ENCODE results near the gene EVL.

Gene EVL

DNA sequence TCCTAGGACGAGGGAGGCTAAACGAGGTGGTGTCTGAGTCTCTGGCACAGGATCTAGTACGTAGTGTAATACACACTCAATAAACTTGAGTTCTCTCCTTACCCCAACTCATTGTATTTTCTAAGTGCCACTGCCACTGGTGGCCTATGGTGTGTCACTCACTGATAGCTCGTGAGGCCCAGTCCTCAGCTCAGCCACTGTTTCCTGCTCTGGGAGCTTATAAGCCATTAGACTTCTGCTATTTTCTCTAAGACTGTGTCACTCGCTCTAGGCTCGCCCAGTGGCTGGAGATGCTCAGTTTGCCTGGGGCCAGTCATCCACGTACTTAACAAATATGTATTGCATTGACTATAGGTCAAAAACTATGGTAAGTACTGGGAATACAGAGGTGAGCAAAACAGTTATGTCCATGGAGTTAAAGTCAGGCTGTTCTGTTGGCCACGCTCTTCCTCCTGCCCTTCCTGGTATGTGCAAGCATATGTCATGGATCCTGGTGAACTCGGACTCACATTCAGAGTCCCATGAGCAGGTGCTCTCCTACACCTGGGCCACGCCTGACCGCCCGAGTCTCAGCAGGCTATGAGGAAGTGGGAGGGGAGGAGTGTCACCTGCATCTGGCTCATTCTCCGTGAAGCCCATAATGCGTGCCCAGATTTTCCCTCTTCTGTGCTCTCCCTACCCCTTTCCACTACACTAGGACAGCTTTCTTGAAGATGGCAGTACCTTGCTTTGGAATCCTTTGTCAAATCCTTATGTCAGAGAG, 52.6 kb downstream of the EVL start:
- H3K27ac ChIP-seq (replicated peaks): no peak overlapping the region
- no peak for DNase-seq (ENCODE audit: low read depth in 1 of 2, low spot score in 1 of 2)
- no peaks in the 10 kb centered on the region for H3K27me3 ChIP-seq (ENCODE audit: insufficient read depth, poor library complexity, severe bottlenecking)
- no peak for TF ChIP-seq GABPA (IDR thresholded peaks at IDR 0.05; ENCODE audit: low read depth)
- TF ChIP-seq, protein P1, sequence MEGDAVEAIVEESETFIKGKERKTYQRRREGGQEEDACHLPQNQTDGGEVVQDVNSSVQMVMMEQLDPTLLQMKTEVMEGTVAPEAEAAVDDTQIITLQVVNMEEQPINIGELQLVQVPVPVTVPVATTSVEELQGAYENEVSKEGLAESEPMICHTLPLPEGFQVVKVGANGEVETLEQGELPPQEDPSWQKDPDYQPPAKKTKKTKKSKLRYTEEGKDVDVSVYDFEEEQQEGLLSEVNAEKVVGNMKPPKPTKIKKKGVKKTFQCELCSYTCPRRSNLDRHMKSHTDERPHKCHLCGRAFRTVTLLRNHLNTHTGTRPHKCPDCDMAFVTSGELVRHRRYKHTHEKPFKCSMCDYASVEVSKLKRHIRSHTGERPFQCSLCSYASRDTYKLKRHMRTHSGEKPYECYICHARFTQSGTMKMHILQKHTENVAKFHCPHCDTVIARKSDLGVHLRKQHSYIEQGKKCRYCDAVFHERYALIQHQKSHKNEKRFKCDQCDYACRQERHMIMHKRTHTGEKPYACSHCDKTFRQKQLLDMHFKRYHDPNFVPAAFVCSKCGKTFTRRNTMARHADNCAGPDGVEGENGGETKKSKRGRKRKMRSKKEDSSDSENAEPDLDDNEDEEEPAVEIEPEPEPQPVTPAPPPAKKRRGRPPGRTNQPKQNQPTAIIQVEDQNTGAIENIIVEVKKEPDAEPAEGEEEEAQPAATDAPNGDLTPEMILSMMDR (IDR thresholded peaks at IDR 0.05; ENCODE audit: insufficient read depth, low read length): no peak
- TF ChIP-seq SPI1 (IDR thresholded peaks at IDR 0.05; ENCODE audit: borderline replicate concordance, low read depth): peak; percentile 8; the same call in 1 of the 2 replicates
- TF ChIP-seq, protein P2, sequence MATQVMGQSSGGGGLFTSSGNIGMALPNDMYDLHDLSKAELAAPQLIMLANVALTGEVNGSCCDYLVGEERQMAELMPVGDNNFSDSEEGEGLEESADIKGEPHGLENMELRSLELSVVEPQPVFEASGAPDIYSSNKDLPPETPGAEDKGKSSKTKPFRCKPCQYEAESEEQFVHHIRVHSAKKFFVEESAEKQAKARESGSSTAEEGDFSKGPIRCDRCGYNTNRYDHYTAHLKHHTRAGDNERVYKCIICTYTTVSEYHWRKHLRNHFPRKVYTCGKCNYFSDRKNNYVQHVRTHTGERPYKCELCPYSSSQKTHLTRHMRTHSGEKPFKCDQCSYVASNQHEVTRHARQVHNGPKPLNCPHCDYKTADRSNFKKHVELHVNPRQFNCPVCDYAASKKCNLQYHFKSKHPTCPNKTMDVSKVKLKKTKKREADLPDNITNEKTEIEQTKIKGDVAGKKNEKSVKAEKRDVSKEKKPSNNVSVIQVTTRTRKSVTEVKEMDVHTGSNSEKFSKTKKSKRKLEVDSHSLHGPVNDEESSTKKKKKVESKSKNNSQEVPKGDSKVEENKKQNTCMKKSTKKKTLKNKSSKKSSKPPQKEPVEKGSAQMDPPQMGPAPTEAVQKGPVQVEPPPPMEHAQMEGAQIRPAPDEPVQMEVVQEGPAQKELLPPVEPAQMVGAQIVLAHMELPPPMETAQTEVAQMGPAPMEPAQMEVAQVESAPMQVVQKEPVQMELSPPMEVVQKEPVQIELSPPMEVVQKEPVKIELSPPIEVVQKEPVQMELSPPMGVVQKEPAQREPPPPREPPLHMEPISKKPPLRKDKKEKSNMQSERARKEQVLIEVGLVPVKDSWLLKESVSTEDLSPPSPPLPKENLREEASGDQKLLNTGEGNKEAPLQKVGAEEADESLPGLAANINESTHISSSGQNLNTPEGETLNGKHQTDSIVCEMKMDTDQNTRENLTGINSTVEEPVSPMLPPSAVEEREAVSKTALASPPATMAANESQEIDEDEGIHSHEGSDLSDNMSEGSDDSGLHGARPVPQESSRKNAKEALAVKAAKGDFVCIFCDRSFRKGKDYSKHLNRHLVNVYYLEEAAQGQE (IDR thresholded peaks at IDR 0.05; ENCODE audit: insufficient replicate concordance, low read depth): no peak
- TF ChIP-seq POLR2AphosphoS5 (IDR thresholded peaks at IDR 0.05; ENCODE audit: low read depth): no peak
- no peak overlapping the region for H3K4me3 ChIP-seq (replicated peaks; ENCODE audit: insufficient read depth, low read length)

DNA sequence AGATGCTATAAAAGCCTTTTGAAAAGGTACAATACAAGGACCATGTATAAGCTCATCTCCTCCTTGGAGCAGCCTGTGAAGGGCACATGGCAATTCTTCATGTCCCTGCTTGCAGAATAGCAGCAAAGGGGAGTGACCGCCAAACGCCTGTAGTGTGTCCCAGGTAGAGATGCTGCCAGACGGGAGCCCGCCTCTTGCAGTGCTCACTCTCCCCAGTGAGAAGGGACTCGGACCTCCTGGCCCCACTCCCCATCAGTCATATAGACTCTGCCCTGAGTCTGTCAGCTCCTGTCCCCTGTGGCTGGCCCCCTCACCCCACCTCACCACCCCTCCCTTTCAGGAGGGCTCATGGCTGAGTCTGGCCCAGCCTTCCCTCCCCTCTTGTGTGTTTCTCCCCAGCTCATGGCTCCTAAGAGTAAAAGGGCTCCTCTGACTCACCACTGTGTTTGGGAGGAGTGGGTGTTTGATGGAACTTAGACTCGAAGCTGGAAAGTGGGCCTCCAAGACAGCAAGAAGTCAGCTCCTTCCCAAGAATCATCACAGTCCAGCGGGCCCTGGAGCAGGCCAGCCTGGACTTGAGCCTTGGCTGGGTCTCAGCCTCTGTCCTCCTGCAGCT, 53.3 kb downstream of the EVL start:
- no peak overlapping the region for H3K27ac ChIP-seq (replicated peaks)
- no peaks in the 10 kb centered on the region for H3K27me3 ChIP-seq (ENCODE audit: insufficient read depth, poor library complexity, severe bottlenecking)

DNA sequence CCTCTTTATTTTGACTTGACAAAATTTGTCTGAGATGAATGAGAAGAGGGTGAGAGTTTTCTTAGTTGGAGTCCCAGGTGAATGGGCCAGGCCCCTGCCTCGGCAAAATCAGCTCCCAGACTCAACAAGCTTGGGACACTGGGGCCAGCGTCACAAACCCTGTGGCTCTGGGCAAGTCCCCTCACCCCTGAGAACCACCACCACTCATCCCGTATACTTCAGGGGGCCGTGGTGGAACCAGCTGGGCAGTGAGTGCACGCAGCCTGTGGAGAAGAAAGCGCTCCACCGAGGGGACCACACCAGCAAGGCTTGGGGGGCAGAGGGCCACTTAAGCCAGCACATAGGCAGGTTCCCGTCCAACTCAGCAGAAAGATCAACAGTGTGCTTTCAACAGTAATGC, 54.0 kb downstream of the EVL start:
- Histone ChIP-seq H3K27me3 (ENCODE audit: insufficient read depth, poor library complexity, severe bottlenecking) (no peaks in the 10 kb centered on the region), H3K27ac (replicated peaks) (no peak overlapping the region), H3K4me3 (replicated peaks; ENCODE audit: insufficient read depth, low read length) (no peak overlapping the region)
- TF ChIP-seq, protein P1 (IDR thresholded peaks at IDR 0.05; ENCODE audit: insufficient read depth, low read length): no peak
- no peak for TF ChIP-seq POLR2AphosphoS5 (IDR thresholded peaks at IDR 0.05; ENCODE audit: low read depth)
- no peak for TF ChIP-seq SPI1 (IDR thresholded peaks at IDR 0.05; ENCODE audit: borderline replicate concordance, low read depth)
- TF ChIP-seq, protein P2 (IDR thresholded peaks at IDR 0.05; ENCODE audit: insufficient replicate concordance, low read depth): no peak
- no peak for TF ChIP-seq GABPA (IDR thresholded peaks at IDR 0.05; ENCODE audit: low read depth)
- no peak for DNase-seq (ENCODE audit: low read depth in 1 of 2, low spot score in 1 of 2)

More for the DNA sequence above, 53.3 kb downstream of the EVL start:
- no peak for TF ChIP-seq POLR2AphosphoS5 (IDR thresholded peaks at IDR 0.05; ENCODE audit: low read depth)
- TF ChIP-seq SPI1 (IDR thresholded peaks at IDR 0.05; ENCODE audit: borderline replicate concordance, low read depth): no peak
- TF ChIP-seq, protein P2 (IDR thresholded peaks at IDR 0.05; ENCODE audit: insufficient replicate concordance, low read depth): no peak
- no peak for TF ChIP-seq GABPA (IDR thresholded peaks at IDR 0.05; ENCODE audit: low read depth)
- TF ChIP-seq, protein P1 (IDR thresholded peaks at IDR 0.05; ENCODE audit: insufficient read depth, low read length): no peak
- no peak for DNase-seq (ENCODE audit: low read depth in 1 of 2, low spot score in 1 of 2)
- H3K4me3 ChIP-seq (replicated peaks; ENCODE audit: insufficient read depth, low read length): no peak overlapping the region

Measured in HL-60 (cell line).